Measurements from ENCODE around the gene KRIT1. TPM values are rescaled to one million over a fixed set of nuclear protein-coding genes. Genes with fewer than 3 reads are reported as not detected.
A peak's percentile ranks its signal among the peaks of the same experiment; 100 is the strongest.

KRIT1 gene
- total and polyA plus RNA-seq, 2 of the 13 experiments (the other 11 are each of a cell fraction or from before 2014, with no cell fraction given) = 29.4 to 37.7 TPM

DNA sequence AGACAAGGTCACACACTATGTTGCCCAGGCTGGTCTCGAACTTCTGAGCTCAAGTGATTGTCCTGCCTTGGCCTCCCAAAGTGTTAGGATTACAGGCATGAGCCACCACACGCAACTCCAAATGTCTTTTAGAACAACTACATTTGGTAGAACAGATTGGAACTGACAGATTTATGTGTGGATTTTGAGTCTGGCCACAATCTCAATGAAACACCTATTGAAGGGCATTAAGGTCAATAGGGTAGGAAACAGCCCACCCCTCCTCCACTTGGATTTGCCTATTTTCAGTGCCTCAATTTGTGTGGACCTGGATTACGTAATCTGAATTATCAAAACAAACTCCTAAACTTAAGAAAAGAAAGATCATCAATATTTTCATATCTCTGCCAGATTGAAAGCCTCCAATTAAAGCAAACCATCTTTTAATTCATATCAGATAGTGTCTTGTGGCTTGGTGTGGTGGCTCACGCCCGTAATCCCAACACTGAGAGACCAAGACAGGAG, 95.9 kb downstream of the KRIT1 start:
- Histone ChIP-seq H2AFZ (ENCODE audit: low read length) (no peak overlapping the region), H4K20me1 (ENCODE audit: insufficient read depth, low read length) (no peaks in the 10 kb centered on the region), H3K4me2 (ENCODE audit: low read depth, low read length) (no peak overlapping the region), H3K27me3 (ENCODE audit: control insufficient read depth in 1 of 2, insufficient read depth in 2 of 2, low read length in 2 of 2) (no peaks in the 10 kb centered on the region), H3K36me3 (replicated peaks in 1 of 2; ENCODE audit: control insufficient read depth in 1 of 2, insufficient read depth in 2 of 2, low read length in 2 of 2) (no peaks in the 10 kb centered on the region), H3K27ac (ENCODE audit: extremely low read length, insufficient read depth, low read length) (no peak overlapping the region), H3K79me2 (ENCODE audit: insufficient read depth, low read length) (no peaks in the 10 kb centered on the region), H3K9me3 (ENCODE audit: low read length) (no peaks in the 10 kb centered on the region), H3K4me3 (replicated peaks in 1 of 3; ENCODE audit: insufficient read depth in 1 of 3, low read depth in 2 of 3, low read length in 3 of 3) (no peak overlapping the region), H3K4me1 (ENCODE audit: insufficient read depth, low read length) (no peaks in the 10 kb centered on the region), H3K9ac (ENCODE audit: insufficient read depth, low read depth, low read length) (no peak overlapping the region)
- BruUV-seq (replicated peaks) = no TSS peak
- in situ Hi-C loops (cut with HindIII; ENCODE audit: extremely low pct_ligation_motif_present, low pct_unique_long_range_greater_than_20kb) = no loop called here
- CTCF ChIA-PET (ENCODE audit: low intra/inter-chr PET ratio, low total read pairs) = no interaction called here
- intact Hi-C loops (cut with micrococcal nuclease; ENCODE audit: unreplicated experiment) = no loop called here
- POLR2A ChIA-PET = no interaction called here
- TF ChIP-seq CEBPB (IDR thresholded peaks at IDR 0.05; ENCODE audit: borderline replicate concordance, low read depth, low read length) = 0 out of 2 replicates have a peak, but pooled peaks have one; percentile 20
- no peak for TF ChIP-seq RNF2 (conservative IDR thresholded peaks at IDR 0.05; ENCODE audit: low read depth)
- ATAC-seq (no peak), FAIRE-seq (no peak), DNase-seq (ENCODE audit: low spot score) (no peak)
- 67% methylated on average over 5 of the region's 5 CpGs for WGBS (ENCODE audit: low lambda C conversion rate)

Small RNA genes lying within 50 kb of the gene (microRNA-seq; reads per million reads assigned to microRNA genes)
- not detected for gene MIR1285-1

Small RNA genes lying within 50 kb of the gene (small RNA-seq; reads per million reads assigned to genes)
- gene MIR1285-1 (ENCODE audit: insufficient read depth in 2 of 3, insufficient read length in 3 of 3, low read depth in 2 of 3, low replicate concordance in 1 of 3) (0 reads per million in 3 experiments), gene RF00019 (ENCODE audit: insufficient read depth in 2 of 3, insufficient read length in 3 of 3, low read depth in 2 of 3, low replicate concordance in 1 of 3) (0 reads per million in 3 experiments)

Other genes starting within 250 kb of the KRIT1 start
- gene CYP51A1, start 111.4 kb downstream of the KRIT1 start, total RNA-seq (2016; rRNA removed; fragmentation: Illumina TruSeq; extraction: Trizol) = 194 and 260 TPM in 2 replicates
- gene CYP51A1, start 111.4 kb downstream of the KRIT1 start, polyA plus RNA-seq (2011; rRNA removed) = 15.4 and 21.9 TPM in 2 replicates
- gene LRRD1, start 66.8 kb downstream of the KRIT1 start, total RNA-seq (2016; rRNA removed; fragmentation: Illumina TruSeq; extraction: Trizol) = not detected in 2 replicates
- 0.03 TPM in 1 of 2 replicates, not detected in the other for gene LRRD1, start 66.8 kb downstream of the KRIT1 start, polyA plus RNA-seq (2011; rRNA removed)
- gene ANKIB1, start 60 bp upstream of the KRIT1 start, total RNA-seq (2016; rRNA removed; fragmentation: Illumina TruSeq; extraction: Trizol) = 26.6 and 29.6 TPM in 2 replicates
- 24.8 and 28.7 TPM in 2 replicates for gene ANKIB1, start 60 bp upstream of the KRIT1 start, polyA plus RNA-seq (2011; rRNA removed)
- gene GATAD1, start 201.6 kb upstream of the KRIT1 start, total RNA-seq (2016; rRNA removed; fragmentation: Illumina TruSeq; extraction: Trizol) = 16.2 and 20.6 TPM in 2 replicates
- gene GATAD1, start 201.6 kb upstream of the KRIT1 start, polyA plus RNA-seq (2011; rRNA removed) = 36.3 and 42.1 TPM in 2 replicates
- not detected in 2 replicates for gene ERVW-1, start 232.0 kb upstream of the KRIT1 start, total RNA-seq (2016; rRNA removed; fragmentation: Illumina TruSeq; extraction: Trizol)
- gene ERVW-1, start 232.0 kb upstream of the KRIT1 start, polyA plus RNA-seq (2011; rRNA removed) = not detected in 2 replicates